ENCODE data around the gene TIGD2. TPM values are rescaled to one million over a fixed set of nuclear protein-coding genes. Genes with fewer than 3 reads are reported as not detected.

Gene TIGD2
- total RNA-seq, 4 donors from 2014 or later = 1.1 to 7.5 (median 6.6) TPM

DNA sequence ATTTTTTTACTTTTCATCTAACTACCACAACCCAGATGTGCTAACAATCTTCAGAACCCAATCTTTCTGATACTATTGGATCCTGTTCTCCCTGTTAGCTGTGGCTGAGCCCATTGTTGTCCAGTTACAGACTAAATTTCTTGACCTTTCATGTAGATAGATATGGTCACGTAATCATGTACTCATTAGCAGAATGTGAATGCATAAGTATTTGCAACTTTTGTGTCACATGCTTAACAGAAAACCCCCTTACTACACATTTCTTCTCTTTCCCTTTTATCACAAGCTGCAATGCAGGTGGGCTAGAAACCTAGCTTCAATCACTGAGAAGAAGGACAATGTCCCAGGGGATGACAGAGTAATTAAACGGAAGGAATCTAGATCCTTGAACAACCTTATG lies 41.3 kb upstream of the TIGD2 start:
- H3K27ac ChIP-seq = no peak overlapping the region
- TF ChIP-seq, protein P1, sequence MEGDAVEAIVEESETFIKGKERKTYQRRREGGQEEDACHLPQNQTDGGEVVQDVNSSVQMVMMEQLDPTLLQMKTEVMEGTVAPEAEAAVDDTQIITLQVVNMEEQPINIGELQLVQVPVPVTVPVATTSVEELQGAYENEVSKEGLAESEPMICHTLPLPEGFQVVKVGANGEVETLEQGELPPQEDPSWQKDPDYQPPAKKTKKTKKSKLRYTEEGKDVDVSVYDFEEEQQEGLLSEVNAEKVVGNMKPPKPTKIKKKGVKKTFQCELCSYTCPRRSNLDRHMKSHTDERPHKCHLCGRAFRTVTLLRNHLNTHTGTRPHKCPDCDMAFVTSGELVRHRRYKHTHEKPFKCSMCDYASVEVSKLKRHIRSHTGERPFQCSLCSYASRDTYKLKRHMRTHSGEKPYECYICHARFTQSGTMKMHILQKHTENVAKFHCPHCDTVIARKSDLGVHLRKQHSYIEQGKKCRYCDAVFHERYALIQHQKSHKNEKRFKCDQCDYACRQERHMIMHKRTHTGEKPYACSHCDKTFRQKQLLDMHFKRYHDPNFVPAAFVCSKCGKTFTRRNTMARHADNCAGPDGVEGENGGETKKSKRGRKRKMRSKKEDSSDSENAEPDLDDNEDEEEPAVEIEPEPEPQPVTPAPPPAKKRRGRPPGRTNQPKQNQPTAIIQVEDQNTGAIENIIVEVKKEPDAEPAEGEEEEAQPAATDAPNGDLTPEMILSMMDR (IDR thresholded peaks at IDR 0.05) = no peak
- TF ChIP-seq POLR2AphosphoS5 (IDR thresholded peaks at IDR 0.05) (no peak), EP300 (IDR thresholded peaks at IDR 0.05; ENCODE audit: low read depth) (no peak), POLR2A (IDR thresholded peaks at IDR 0.05) (no peak)
- H3K36me3 ChIP-seq = no peaks in the 10 kb centered on the region
- 88 to 92% methylated on average over 2 of the region's 2 CpGs for WGBS, 2 donors (ENCODE audit: low coverage in 1 of 2)
- DNase-seq = no peak
- no peaks in the 10 kb centered on the region for H3K27me3 ChIP-seq
- no peak overlapping the region for H3K4me3 ChIP-seq
- no peaks in the 10 kb centered on the region for H3K4me1 ChIP-seq
- H3K9me3 ChIP-seq = no peaks in the 10 kb centered on the region
- in situ Hi-C loops (cut with MboI; ENCODE audit: low pct_ligation_motif_present in 1 of 4, low pct_unique_long_range_greater_than_20kb in 1 of 4, low sequenced_read_pairs in 3 of 4) (no loop called here), intact Hi-C loops (cut with DNase I; ENCODE audit: low total_unique reads) (no loop called here)

DNA sequence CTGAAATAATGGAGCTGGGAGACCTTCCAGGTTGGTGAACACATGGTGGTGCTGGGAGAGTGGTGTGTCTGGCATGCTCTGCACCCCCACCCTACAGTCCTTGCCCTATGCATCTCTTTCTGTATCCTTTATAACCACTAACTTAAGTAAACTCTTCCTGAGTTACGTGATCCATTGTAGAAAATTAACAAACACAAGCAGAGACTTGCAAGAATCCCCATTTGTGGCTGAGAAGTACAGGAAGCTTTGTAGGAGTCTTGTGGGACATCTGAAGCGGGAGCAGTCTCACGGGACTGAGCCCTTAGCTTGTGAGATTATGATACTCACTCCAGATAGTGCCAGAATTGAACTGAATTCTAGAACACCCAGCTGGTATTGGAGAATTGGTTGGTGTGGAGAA lies 40.0 kb upstream of the TIGD2 start:
- H3K9me3 ChIP-seq = no peaks in the 10 kb centered on the region
- no peak overlapping the region for H3K4me3 ChIP-seq
- WGBS, 2 donors (ENCODE audit: low coverage in 1 of 2) = 89% methylated on average over 3 of the region's 3 CpGs; no CpG with 5 or more reads in 1 of the 2 donors
- in situ Hi-C loops (cut with MboI; ENCODE audit: low pct_ligation_motif_present in 1 of 4, low pct_unique_long_range_greater_than_20kb in 1 of 4, low sequenced_read_pairs in 3 of 4) (no loop called here), intact Hi-C loops (cut with DNase I; ENCODE audit: low total_unique reads) (no loop called here)
- H3K27ac ChIP-seq = no peak overlapping the region
- DNase-seq = no peak
- no peaks in the 10 kb centered on the region for H3K27me3 ChIP-seq
- no peak for TF ChIP-seq EP300 (IDR thresholded peaks at IDR 0.05; ENCODE audit: low read depth)
- TF ChIP-seq, protein P1 (IDR thresholded peaks at IDR 0.05) = no peak
- TF ChIP-seq POLR2AphosphoS5 (IDR thresholded peaks at IDR 0.05) = no peak
- TF ChIP-seq POLR2A (IDR thresholded peaks at IDR 0.05) = no peak
- H3K4me1 ChIP-seq = no peaks in the 10 kb centered on the region
- no peaks in the 10 kb centered on the region for H3K36me3 ChIP-seq

DNA sequence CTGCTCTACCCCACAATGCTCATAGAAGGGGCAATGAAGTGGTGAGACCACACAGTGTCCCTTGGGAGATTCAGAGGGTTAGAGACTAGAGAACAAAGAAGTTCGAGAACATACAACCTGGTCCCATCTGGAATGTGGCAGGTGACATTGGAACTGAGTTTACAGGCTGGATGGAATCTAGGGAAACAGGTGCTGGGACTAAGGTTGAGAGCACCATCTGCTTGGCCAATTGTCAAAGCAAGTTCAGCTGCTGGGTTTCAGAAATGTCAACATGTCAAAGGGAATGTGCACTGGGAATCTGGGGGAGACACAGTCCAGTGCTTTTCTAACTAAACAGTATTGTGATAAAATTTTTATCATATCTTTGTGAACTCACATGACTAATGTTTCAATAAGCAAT lies 38.4 kb upstream of the TIGD2 start:
- no peak overlapping the region for H3K4me3 ChIP-seq
- peaks cover 0 to 2% of the 10 kb centered on the region in 2 donors for H3K9me3 ChIP-seq
- no peaks in the 10 kb centered on the region for H3K4me1 ChIP-seq
- in situ Hi-C loops (cut with MboI; ENCODE audit: low pct_ligation_motif_present in 1 of 4, low pct_unique_long_range_greater_than_20kb in 1 of 4, low sequenced_read_pairs in 3 of 4) (no loop called here), intact Hi-C loops (cut with DNase I; ENCODE audit: low total_unique reads) (no loop called here)
- DNase-seq = no peak
- H3K27ac ChIP-seq = no peak overlapping the region
- TF ChIP-seq, protein P1 (IDR thresholded peaks at IDR 0.05) = no peak
- TF ChIP-seq EP300 (IDR thresholded peaks at IDR 0.05; ENCODE audit: low read depth) (no peak), POLR2AphosphoS5 (IDR thresholded peaks at IDR 0.05) (no peak)
- H3K27me3 ChIP-seq = no peaks in the 10 kb centered on the region
- WGBS, 2 donors (ENCODE audit: low coverage in 1 of 2) = 20 to 95% methylated on average over 1 of the region's 1 CpG
- H3K36me3 ChIP-seq = no peaks in the 10 kb centered on the region

DNA sequence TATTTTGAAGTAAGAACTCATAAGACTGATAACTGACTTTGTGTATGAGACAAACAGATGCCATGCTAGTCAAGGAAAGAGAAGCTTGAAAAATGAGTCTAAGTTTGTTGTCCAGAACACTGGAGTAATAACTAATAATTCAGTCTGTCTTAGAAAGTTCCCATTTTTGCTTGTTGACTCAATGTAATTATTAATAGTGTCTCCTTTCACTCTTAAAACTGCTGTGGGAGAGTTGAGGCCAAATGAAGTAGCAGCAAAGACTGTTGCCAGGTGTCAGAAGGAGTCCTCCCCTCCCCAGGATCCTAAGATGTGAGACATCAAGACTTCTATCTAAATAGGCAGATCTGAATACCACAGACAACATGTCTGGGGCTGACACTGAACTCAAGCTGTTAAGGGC lies 33.6 kb upstream of the TIGD2 start:
- in situ Hi-C loops (cut with MboI; ENCODE audit: low pct_ligation_motif_present in 1 of 4, low pct_unique_long_range_greater_than_20kb in 1 of 4, low sequenced_read_pairs in 3 of 4) (no loop called here), intact Hi-C loops (cut with DNase I; ENCODE audit: low total_unique reads) (no loop called here)
- TF ChIP-seq EP300 (IDR thresholded peaks at IDR 0.05; ENCODE audit: low read depth) (no peak), POLR2AphosphoS5 (IDR thresholded peaks at IDR 0.05) (no peak), POLR2A (IDR thresholded peaks at IDR 0.05) (no peak)
- TF ChIP-seq, protein P1 (IDR thresholded peaks at IDR 0.05) = no peak
- no peak overlapping the region for H3K4me3 ChIP-seq
- peaks cover 0 to 3% of the 10 kb centered on the region in 2 donors for H3K9me3 ChIP-seq
- no peaks in the 10 kb centered on the region for H3K36me3 ChIP-seq
- H3K27ac ChIP-seq = no peak overlapping the region
- H3K27me3 ChIP-seq = no peaks in the 10 kb centered on the region
- no peaks in the 10 kb centered on the region for H3K4me1 ChIP-seq
- DNase-seq = no peak

Data from transverse colon (tissue), 4 donors.